Measurements from ENCODE around the gene ALPK3.
"Not testable (repeated sequence)": the region's sequence is repeated elsewhere in the genome, so short reads cannot be mapped to it uniquely, and the experiment has no call there.

The ALPK3 gene

DNA sequence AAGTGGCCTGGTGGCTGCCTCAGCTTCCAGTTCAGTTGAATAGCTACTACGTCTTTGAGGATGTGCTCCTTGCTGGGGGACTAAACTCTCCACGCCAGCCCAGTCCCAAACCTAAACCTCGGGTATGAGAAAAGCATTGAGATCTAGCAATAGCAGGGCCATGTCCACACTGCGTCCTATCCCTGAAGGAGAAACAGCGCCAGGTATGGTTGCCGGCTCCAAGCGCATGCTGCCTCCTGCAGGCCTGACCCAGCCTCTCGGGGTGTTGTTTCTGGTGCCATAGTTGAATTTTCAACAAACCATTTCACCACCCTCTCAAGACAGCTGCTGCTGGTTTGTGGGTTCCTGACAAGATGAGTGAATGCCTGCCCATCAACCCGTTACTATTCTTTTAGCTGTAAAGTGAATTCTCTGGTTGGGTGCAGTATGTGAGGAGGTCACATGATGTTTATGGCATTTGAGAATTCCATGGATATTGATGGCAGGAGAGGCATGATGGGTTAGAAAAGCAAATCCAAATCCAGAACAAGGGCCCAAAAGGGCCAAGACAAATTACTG, 54.4 kb downstream of the ALPK3 start:
- Histone ChIP-seq H3K9me3 (ENCODE audit: control insufficient read depth, low read length) (no peaks in the 10 kb centered on the region), H3K9ac (ENCODE audit: low read length) (no peak overlapping the region), H3K27me3 (ENCODE audit: control insufficient read depth, insufficient read depth, low read length) (no peaks in the 10 kb centered on the region), H3K4me1 (ENCODE audit: control insufficient read depth, insufficient read depth, low read length) (no peaks in the 10 kb centered on the region), H3K4me3 (ENCODE audit: low read length) (no peak overlapping the region), H3K36me3 (ENCODE audit: control insufficient read depth, insufficient read depth, low read length) (no peaks in the 10 kb centered on the region)

DNA sequence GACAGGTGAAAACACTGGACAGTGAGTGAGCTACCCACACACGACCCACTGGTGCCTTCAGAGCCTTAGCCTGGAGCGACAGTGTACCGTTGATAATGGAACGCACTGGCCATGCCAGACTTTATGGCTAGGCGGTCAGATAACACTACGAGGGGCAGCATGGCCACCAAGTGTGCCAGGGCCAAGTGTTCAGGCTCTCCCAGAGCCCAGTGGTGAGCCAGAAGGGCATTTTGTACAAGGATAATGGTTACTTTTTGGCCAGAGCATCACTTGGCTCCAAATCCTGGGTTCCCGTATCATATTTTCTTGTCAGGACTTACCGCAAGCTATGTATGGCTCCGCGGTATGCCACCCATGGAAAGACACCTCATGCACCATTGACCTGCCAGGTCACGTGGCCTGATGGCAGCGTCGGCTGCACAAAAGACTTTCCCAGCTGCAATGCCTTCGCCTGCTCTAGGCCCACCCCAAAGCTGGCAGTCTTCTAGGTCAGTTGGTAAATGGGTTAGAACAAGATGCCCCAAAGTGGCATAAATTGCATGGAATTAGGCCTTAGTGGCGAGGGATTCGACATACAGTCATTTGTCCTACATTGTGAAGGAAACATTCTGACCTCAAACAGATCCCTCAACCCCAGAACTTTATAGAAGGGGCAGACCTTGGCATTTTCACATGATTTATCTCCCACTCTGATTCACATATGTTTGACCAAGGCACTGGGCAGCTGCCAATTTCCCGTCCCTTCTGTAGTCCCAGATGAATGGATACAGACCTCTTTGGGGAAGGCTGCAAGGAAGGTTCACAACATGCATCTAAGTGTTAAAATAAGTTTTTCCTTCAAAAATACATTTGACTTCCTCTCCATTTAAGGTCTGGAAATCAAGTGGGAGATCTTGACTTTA, 55.1 kb downstream of the ALPK3 start:
- Histone ChIP-seq H3K36me3 (ENCODE audit: control insufficient read depth, insufficient read depth, low read length) (no peaks in the 10 kb centered on the region), H3K9me3 (ENCODE audit: control insufficient read depth, low read length) (no peaks in the 10 kb centered on the region), H3K4me1 (ENCODE audit: control insufficient read depth, insufficient read depth, low read length) (no peaks in the 10 kb centered on the region)

DNA sequence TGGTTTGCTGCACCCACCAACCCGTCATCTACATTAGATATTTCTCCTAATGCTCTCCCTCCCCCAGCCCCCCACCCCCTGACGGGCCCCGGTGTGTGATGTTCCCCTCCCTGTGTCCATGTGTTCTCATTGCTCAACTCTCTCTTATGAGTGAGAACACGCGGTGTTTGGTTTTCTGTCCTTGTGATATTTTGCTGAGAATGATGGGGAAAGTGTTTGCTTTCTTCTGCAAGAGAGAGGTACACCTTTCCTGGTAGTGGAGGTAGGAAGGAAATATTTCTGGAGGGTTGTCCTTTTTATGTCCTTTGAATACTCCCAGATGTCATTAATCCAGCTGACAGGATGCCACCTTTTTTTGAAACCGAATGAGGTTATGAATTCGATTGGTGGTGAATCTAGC, 56.8 kb downstream of the ALPK3 start:
- H3K9ac ChIP-seq (ENCODE audit: low read length) = no peak overlapping the region
- H3K36me3 ChIP-seq (ENCODE audit: control insufficient read depth, insufficient read depth, low read length) = no peaks in the 10 kb centered on the region
- H3K27me3 ChIP-seq (ENCODE audit: control insufficient read depth, insufficient read depth, low read length) = no peaks in the 10 kb centered on the region
- no peaks in the 10 kb centered on the region for H3K9me3 ChIP-seq (ENCODE audit: control insufficient read depth, low read length)
- peaks cover 3% of the 10 kb centered on the region for H3K4me1 ChIP-seq (ENCODE audit: control insufficient read depth, insufficient read depth, low read length)
- no peak overlapping the region for H3K4me3 ChIP-seq (ENCODE audit: low read length)

More for the DNA sequence above, 55.1 kb downstream of the ALPK3 start:
- no peaks in the 10 kb centered on the region for H3K27me3 ChIP-seq (ENCODE audit: control insufficient read depth, insufficient read depth, low read length)
- H3K4me3 ChIP-seq (ENCODE audit: low read length) = no peak overlapping the region
- no peak overlapping the region for H3K9ac ChIP-seq (ENCODE audit: low read length)

DNA sequence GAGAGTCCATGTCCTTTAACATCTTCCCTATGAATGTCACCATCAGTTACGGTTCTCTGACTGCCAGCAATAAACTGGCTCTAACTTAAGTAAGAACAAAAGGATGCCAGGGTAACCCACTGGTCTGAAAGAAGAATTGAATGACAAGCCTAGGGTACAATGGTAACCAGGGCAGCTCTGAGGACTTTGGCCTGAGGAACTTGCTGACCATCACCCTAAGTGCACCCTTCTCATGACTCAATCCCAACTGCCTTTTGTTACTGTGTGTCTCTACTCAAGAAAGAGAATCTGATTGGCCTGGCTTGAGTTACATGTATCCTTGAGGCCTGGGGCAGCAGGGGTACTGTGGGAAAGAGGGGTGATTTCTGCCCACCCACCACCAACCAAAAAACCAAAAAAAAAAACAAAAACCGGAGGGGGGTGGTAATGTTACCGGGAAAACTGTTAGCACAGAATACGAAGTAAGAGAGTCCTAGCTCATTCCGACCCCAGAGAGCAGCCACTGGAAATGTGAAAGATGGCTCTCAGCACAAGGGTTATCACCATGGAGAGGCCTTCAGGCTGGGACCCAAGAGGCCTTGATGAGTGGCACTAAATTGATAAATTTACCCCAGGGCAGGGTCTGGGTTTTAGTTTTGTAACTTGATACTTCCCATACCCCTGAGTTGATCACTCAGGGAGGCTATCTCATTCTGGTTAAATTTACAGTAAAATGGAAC, 58.0 kb downstream of the ALPK3 start:
- H3K4me3 ChIP-seq (ENCODE audit: low read length) = no peak overlapping the region
- no peaks in the 10 kb centered on the region for H3K36me3 ChIP-seq (ENCODE audit: control insufficient read depth, insufficient read depth, low read length)
- no peaks in the 10 kb centered on the region for H3K9me3 ChIP-seq (ENCODE audit: control insufficient read depth, low read length)
- no peaks in the 10 kb centered on the region for H3K27me3 ChIP-seq (ENCODE audit: control insufficient read depth, insufficient read depth, low read length)
- H3K9ac ChIP-seq (ENCODE audit: low read length) = no peak overlapping the region
- peaks cover 3% of the 10 kb centered on the region for H3K4me1 ChIP-seq (ENCODE audit: control insufficient read depth, insufficient read depth, low read length)

DNA sequence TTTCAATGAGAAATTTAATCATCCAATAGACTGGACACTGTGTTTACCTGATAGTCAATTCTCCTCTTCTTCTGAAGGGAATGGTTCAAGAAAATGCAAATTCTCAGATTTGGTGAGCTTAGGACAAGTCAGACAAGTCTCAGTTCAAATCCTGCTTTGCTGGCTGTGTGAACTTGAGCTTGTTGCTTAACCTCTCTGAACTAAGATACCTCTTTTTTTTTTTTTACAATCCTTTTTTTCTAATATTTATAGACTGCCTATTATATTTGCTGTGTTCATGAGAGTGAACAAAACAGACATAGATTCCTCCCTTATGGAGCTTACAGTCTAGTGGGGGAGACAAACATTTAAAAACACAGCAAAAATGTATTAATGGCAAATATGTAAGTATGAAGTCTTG, 59.1 kb downstream of the ALPK3 start:
- Histone ChIP-seq H3K9ac (ENCODE audit: low read length) (no peak overlapping the region), H3K4me3 (ENCODE audit: low read length) (no peak overlapping the region), H3K4me1 (ENCODE audit: control insufficient read depth, insufficient read depth, low read length) (peaks cover 3% of the 10 kb centered on the region), H3K27me3 (ENCODE audit: control insufficient read depth, insufficient read depth, low read length) (no peaks in the 10 kb centered on the region), H3K36me3 (ENCODE audit: control insufficient read depth, insufficient read depth, low read length) (no peaks in the 10 kb centered on the region), H3K9me3 (ENCODE audit: control insufficient read depth, low read length) (no peaks in the 10 kb centered on the region)

DNA sequence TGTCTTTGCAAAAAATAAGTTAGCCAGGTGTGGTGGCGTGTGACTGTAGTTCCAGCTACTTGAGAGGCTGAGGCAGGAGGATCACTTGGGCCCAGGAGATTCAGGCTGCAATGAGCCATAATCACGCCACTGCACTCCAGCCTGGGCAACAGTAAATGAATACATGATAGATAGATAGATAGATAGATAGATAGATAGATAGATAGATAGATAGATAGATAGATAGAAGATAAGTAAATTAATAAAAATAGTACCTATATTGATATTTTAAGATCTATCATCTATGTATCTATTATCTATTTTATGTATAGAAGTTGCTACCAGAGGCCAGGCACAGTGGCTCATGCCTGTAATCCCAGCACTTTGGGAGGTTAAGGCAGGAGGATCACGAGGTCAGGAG, 60.5 kb downstream of the ALPK3 start:
- H3K4me3 ChIP-seq (ENCODE audit: low read length); H3K27me3 ChIP-seq (ENCODE audit: control insufficient read depth, insufficient read depth, low read length); H3K9me3 ChIP-seq (ENCODE audit: control insufficient read depth, low read length); H3K36me3 ChIP-seq (ENCODE audit: control insufficient read depth, insufficient read depth, low read length); H3K4me1 ChIP-seq (ENCODE audit: control insufficient read depth, insufficient read depth, low read length); H3K9ac ChIP-seq (ENCODE audit: low read length): not testable (repeated sequence)

DNA sequence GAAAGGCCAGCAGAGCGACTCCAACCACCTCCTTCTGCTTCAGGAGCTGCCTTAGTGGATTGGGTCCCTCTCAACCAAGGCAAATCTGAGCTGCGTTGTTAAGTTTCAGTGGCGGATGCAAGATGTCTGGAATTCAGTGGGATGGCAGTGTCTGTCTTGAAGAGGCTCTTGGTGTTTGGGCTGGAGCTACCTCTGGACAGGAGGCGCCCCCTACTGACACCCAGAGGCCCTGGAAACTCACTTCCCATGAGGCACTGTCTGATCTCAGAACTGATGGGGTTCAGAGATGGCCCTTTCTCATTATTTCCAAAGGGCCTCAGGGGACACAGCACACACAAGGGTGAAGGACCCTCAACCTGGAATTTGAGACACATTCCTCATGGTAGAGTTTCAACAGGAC, 61.3 kb downstream of the ALPK3 start:
- no peaks in the 10 kb centered on the region for H3K36me3 ChIP-seq (ENCODE audit: control insufficient read depth, insufficient read depth, low read length)
- H3K4me3 ChIP-seq (ENCODE audit: low read length) = no peak overlapping the region
- H3K9me3 ChIP-seq (ENCODE audit: control insufficient read depth, low read length) = no peaks in the 10 kb centered on the region
- H3K4me1 ChIP-seq (ENCODE audit: control insufficient read depth, insufficient read depth, low read length) = peaks cover 5% of the 10 kb centered on the region
- H3K27me3 ChIP-seq (ENCODE audit: control insufficient read depth, insufficient read depth, low read length) = no peaks in the 10 kb centered on the region
- H3K9ac ChIP-seq (ENCODE audit: low read length) = no peak overlapping the region

DNA sequence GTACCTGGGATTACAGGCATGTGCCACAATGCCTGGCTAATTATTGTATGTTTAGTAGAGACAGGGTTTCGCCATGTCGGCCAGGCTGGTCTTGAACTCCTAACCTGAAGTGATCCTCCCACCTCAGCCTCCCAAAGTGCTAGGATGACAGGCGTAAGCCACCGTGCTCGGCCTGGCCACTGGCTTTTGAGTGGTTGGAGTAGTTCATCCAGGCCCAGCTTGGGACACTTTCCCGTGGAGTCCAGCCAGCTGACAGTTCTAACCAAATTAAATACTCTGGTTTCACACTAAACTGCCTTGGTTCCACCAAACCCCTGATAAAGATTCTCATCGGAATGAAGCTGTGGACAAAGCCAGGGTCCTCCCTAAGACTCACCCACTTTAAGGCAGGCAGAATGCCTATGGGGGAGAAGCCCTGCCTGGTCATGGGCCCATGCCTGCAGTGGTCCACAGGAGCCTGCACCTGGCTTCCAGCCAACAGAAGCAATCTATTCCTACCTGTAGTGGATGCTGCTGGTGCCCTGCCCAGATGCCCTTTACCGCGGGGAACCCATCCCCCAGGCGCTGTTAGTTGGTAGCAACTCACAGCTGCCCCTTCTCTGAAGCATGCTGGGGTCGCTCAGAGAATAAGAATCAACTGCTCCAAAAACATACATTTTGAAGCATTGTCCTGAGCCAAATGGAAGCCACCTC, 62.1 kb downstream of the ALPK3 start:
- H3K27me3 ChIP-seq (ENCODE audit: control insufficient read depth, insufficient read depth, low read length) = no peaks in the 10 kb centered on the region
- no peaks in the 10 kb centered on the region for H3K36me3 ChIP-seq (ENCODE audit: control insufficient read depth, insufficient read depth, low read length)
- H3K4me3 ChIP-seq (ENCODE audit: low read length) = no peak overlapping the region
- H3K9ac ChIP-seq (ENCODE audit: low read length) = no peak overlapping the region
- no peaks in the 10 kb centered on the region for H3K9me3 ChIP-seq (ENCODE audit: control insufficient read depth, low read length)
- peaks cover 8% of the 10 kb centered on the region for H3K4me1 ChIP-seq (ENCODE audit: control insufficient read depth, insufficient read depth, low read length)

DNA sequence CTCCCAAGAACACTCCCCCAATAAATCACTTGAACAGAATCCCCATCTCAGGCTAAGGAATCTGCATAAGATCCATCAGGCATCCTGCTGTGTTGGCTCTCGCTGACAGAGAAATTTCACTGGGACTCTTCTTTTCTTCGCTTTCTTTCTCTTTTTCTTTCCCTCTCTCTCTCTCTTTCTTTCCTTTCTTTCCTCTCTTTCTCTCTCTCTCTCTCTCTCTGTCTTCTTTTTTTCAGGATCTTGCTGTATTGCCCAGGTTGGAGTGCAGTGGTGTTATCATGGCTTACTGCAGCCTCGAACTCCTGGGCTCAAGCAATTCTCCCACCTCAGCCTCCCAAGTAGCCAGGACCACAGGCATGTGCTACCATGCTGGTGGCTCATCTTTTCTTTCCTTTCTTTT, 62.9 kb downstream of the ALPK3 start:
- Histone ChIP-seq H3K9ac (ENCODE audit: low read length) (no peak overlapping the region), H3K4me1 (ENCODE audit: control insufficient read depth, insufficient read depth, low read length) (peaks cover 8% of the 10 kb centered on the region), H3K36me3 (ENCODE audit: control insufficient read depth, insufficient read depth, low read length) (no peaks in the 10 kb centered on the region), H3K27me3 (ENCODE audit: control insufficient read depth, insufficient read depth, low read length) (peaks cover 4% of the 10 kb centered on the region), H3K4me3 (ENCODE audit: low read length) (no peak overlapping the region), H3K9me3 (ENCODE audit: control insufficient read depth, low read length) (no peaks in the 10 kb centered on the region)

DNA sequence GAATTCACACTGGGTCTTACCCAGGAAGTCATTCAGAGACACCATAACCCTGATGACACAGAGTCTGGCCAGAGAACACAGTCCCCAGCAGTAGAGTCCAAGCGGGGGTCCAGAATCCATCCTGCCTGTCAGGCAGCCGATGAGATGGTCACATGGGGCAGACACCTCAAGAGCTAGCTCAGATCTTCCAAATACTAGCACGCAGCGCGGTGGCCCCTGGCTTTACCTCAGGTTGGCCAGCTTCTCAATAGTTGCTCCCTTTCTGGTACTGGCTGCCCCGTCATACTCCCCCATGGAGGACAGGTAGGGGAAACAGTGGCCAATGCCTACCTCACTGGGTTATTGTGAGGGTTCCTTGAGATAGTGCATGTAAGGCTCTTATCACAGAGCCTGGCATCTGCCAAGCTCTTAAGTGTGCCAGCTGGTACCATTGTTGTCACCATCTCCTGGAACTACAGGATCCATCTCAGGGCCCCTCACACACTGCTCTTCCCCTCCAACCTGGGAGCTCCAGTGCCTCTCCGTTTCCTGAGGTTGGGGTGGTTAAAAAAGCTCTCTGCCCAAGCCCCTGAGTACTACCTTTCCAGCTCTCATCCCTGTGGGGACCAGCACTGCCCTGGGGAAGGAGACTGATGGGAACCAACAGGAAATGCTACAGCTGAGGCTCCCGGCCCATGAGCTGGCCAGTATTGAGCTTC, 63.8 kb downstream of the ALPK3 start:
- peaks cover 8% of the 10 kb centered on the region for H3K4me1 ChIP-seq (ENCODE audit: control insufficient read depth, insufficient read depth, low read length)
- no peak overlapping the region for H3K4me3 ChIP-seq (ENCODE audit: low read length)
- H3K9me3 ChIP-seq (ENCODE audit: control insufficient read depth, low read length) = no peaks in the 10 kb centered on the region
- no peak overlapping the region for H3K9ac ChIP-seq (ENCODE audit: low read length)
- H3K27me3 ChIP-seq (ENCODE audit: control insufficient read depth, insufficient read depth, low read length) = peaks cover 4% of the 10 kb centered on the region
- H3K36me3 ChIP-seq (ENCODE audit: control insufficient read depth, insufficient read depth, low read length) = no peaks in the 10 kb centered on the region

DNA sequence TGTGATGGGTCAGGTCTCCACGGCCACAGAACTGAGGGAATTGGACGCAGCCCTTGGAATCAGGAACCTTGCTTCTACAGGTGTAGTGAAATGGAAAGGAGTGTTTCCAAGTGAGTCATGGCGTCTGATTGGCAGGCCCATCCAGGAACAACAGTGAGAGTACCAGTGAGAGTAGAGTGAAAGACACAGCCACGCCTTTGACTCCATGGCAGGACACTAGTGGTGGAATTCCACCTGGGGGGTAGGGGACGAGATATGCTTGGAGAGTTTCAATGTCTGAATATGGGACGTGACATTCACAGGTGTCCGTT, 64.3 kb downstream of the ALPK3 start:
- Histone ChIP-seq H3K4me1 (ENCODE audit: control insufficient read depth, insufficient read depth, low read length) (peaks cover 8% of the 10 kb centered on the region), H3K36me3 (ENCODE audit: control insufficient read depth, insufficient read depth, low read length) (no peaks in the 10 kb centered on the region), H3K9me3 (ENCODE audit: control insufficient read depth, low read length) (no peaks in the 10 kb centered on the region), H3K27me3 (ENCODE audit: control insufficient read depth, insufficient read depth, low read length) (peaks cover 4% of the 10 kb centered on the region), H3K9ac (ENCODE audit: low read length) (no peak overlapping the region), H3K4me3 (ENCODE audit: low read length) (no peak overlapping the region)

Data from mucosa of stomach (tissue), 1 donor.